COR-L47 (cell line): ENCODE data around the gene TSPAN19.
A peak's percentile ranks its signal among the peaks of the same experiment; 100 is the strongest.

Experiments used
- DNase-seq: peaks from one replicate; lab custom pipeline; 2025; lab: John Stamatoyannopoulos, UW

Gene TSPAN19

GRCh38 chr12:85000729-85001128 is 35.3 kb downstream of the TSPAN19 start:
- DNase-seq: no peak

GRCh38 chr12:84998341-84998740 is 37.7 kb downstream of the TSPAN19 start:
- no peak for DNase-seq

GRCh38 chr12:84996759-84997158 is 39.3 kb downstream of the TSPAN19 start:
- no peak for DNase-seq

GRCh38 chr12:84995641-84996040 is 40.4 kb downstream of the TSPAN19 start:
- no peak for DNase-seq

- DNase-seq: peak; percentile 51
These were observed 41.7 kb downstream of the TSPAN19 start for GRCh38 chr12:84994426-84994825.

GRCh38 chr12:84986586-84986985 is 49.5 kb downstream of the TSPAN19 start:
- peak; percentile 44 for DNase-seq

GRCh38 chr12:84986117-84986516 is 50.0 kb downstream of the TSPAN19 start:
- no peak for DNase-seq

GRCh38 chr12:84983289-84983688 is 52.8 kb downstream of the TSPAN19 start:
- no peak for DNase-seq

GRCh38 chr12:84982888-84983287 is 53.2 kb downstream of the TSPAN19 start:
- DNase-seq: no peak

- no peak for DNase-seq
These were observed 57.2 kb downstream of the TSPAN19 start for GRCh38 chr12:84978921-84979320.

- no peak for DNase-seq
These were observed 59.9 kb downstream of the TSPAN19 start for GRCh38 chr12:84976133-84976532.

GRCh38 chr12:84974155-84974815 is 61.8 kb downstream of the TSPAN19 start:
- no peak for DNase-seq

GRCh38 chr12:84973026-84973425 is 63.1 kb downstream of the TSPAN19 start:
- DNase-seq: no peak

- DNase-seq: no peak
These were observed 66.9 kb downstream of the TSPAN19 start for GRCh38 chr12:84969226-84969625.
